ENCODE measurements around the gene RMI1.
"Not testable (repeated sequence)": the region's sequence is repeated elsewhere in the genome, so short reads cannot be mapped to it uniquely, and the experiment has no call there.

The RMI1 gene

GRCh38 chr9:84024041-84024575 is 43.5 kb downstream of the RMI1 start:
- DNase-seq (ENCODE audit: extremely low read depth, low read depth), result no peak
- H3K4me3 ChIP-seq (replicated peaks; ENCODE audit: low read depth, low read length), result no peak overlapping the region
- no peak for TF ChIP-seq CTCF (IDR thresholded peaks at IDR 0.05; ENCODE audit: low read depth, low read length, missing control alignments)

GRCh38 chr9:84027201-84027600 is 46.6 kb downstream of the RMI1 start:
- DNase-seq (ENCODE audit: extremely low read depth, low read depth), result no peak
- no peak for TF ChIP-seq CTCF (IDR thresholded peaks at IDR 0.05; ENCODE audit: low read depth, low read length, missing control alignments)
- no peak overlapping the region for H3K4me3 ChIP-seq (replicated peaks; ENCODE audit: low read depth, low read length)

- no peak for DNase-seq (ENCODE audit: extremely low read depth, low read depth)
- H3K4me3 ChIP-seq (replicated peaks; ENCODE audit: low read depth, low read length), result no peak overlapping the region
- TF ChIP-seq CTCF (IDR thresholded peaks at IDR 0.05; ENCODE audit: low read depth, low read length, missing control alignments), result no peak
Observed at GRCh38 chr9:84031534-84031933, 50.9 kb downstream of the RMI1 start.

- not testable (repeated sequence) for DNase-seq (ENCODE audit: extremely low read depth, low read depth); H3K4me3 ChIP-seq (replicated peaks; ENCODE audit: low read depth, low read length)
Observed at GRCh38 chr9:84041857-84042256, 61.3 kb downstream of the RMI1 start.

- DNase-seq (ENCODE audit: extremely low read depth, low read depth), result no peak
- no peak overlapping the region for H3K4me3 ChIP-seq (replicated peaks; ENCODE audit: low read depth, low read length)
- TF ChIP-seq CTCF (IDR thresholded peaks at IDR 0.05; ENCODE audit: low read depth, low read length, missing control alignments), result no peak
Observed at GRCh38 chr9:84045481-84046097, 65.0 kb downstream of the RMI1 start.
